GM13976 (cell line): Measurements from ENCODE around the gene SOAT1.

Experiments
- DNase-seq: peaks from one replicate; pipeline ENCODE4 v3.0.0; 2012; ENCODE audit warnings: low spot score
- in situ Hi-C: fragments of 300-500 bp; cut with MboI; formaldehyde crosslinking; loops from one replicate; pipeline ENCODE4 v1.12.0; 2022; ENCODE audit warnings: low sequenced_read_pairs, mixed read lengths, inconsistent platforms; ENCODE audit not compliant: unreplicated experiment
- TF ChIP-seq, protein P1 (sequence below): IDR thresholded peaks from 2 replicates; pipeline ENCODE4 v1.5.1; 2012; ENCODE audit warnings: borderline replicate concordance, mild to moderate bottlenecking; ENCODE audit not compliant: insufficient read depth; ENCODE audit errors: extremely low read depth, missing control alignments, control extremely low read depth

Gene SOAT1

DNA sequence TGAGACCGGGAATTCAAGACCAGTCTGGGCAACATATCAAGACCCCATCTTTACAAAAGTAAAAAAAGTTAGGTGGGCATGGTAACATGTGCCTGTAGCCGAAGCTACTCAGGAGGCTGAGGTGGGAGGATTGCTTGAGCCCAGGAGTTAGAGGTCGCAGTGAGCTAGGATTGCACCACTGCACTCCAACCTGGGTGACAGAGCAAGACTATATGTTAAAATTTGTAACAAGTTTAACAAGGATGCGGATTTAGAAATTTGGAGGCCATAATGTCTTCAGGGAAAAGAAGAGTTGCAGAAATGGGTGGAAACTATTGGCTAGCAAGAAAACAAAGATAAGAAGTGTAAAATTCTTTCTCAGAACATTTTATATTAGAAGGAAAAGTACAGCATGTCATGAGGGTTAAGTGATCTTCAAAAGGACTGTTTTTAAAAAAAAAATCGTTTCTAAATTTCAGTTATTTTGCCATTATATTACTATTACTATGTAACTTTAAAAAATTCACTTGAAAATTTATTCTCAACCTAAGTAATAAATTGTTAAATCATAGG, 17.6 kb downstream of the SOAT1 start:
- TF ChIP-seq, protein P1, sequence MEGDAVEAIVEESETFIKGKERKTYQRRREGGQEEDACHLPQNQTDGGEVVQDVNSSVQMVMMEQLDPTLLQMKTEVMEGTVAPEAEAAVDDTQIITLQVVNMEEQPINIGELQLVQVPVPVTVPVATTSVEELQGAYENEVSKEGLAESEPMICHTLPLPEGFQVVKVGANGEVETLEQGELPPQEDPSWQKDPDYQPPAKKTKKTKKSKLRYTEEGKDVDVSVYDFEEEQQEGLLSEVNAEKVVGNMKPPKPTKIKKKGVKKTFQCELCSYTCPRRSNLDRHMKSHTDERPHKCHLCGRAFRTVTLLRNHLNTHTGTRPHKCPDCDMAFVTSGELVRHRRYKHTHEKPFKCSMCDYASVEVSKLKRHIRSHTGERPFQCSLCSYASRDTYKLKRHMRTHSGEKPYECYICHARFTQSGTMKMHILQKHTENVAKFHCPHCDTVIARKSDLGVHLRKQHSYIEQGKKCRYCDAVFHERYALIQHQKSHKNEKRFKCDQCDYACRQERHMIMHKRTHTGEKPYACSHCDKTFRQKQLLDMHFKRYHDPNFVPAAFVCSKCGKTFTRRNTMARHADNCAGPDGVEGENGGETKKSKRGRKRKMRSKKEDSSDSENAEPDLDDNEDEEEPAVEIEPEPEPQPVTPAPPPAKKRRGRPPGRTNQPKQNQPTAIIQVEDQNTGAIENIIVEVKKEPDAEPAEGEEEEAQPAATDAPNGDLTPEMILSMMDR = no peak
- no peak for DNase-seq
- in situ Hi-C loops = no loop called here

DNA sequence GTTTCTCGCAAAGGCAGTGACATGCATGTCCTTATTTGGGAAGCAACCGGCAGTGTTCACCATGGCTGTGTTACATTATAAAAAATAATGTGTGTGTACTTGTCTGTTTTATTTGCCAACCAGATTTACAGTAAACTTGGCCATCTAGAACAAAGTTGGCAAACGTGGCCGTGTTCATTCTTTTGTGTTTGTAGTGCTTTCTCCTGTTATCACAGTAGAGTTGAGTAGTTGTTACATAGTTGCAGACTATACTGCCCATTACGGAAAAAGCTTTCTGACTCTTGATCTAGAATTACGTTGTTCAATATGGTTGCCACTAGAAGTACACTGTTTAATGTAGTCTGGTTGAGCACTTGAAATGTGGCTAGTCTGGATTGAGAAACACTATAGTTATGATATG, 19.4 kb downstream of the SOAT1 start:
- in situ Hi-C loops = no loop called here
- TF ChIP-seq, protein P1 = no peak
- no peak for DNase-seq

- in situ Hi-C loops = no loop called here
- TF ChIP-seq, protein P1 = no peak
- DNase-seq = no peak
Observed at GRCh38 chr1:179314928-179315327, 21.3 kb downstream of the SOAT1 start.

DNA sequence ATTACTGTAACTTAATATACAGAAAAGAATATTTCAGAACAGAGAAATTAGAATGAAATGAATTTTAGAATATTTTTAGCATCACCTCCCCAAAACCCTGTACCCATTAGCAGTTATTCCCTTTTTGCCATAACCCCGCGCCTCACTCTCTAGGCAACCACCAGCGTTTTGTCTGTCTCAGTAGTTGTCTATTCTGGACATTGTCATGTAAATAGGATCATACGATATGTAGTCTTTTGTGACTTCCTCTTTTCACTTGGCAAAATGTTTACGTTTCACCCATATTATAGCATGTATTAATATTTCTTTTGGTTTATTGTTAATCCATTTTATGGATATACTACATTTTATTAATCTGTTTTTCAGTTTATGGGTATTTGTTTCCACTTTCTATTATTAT, 24.9 kb downstream of the SOAT1 start:
- in situ Hi-C loops = no loop called here
- no peak for DNase-seq
- TF ChIP-seq, protein P1 = no peak

- DNase-seq = no peak
- in situ Hi-C loops = no loop called here
- TF ChIP-seq, protein P1 = no peak
Observed at GRCh38 chr1:179321533-179322216, 28.1 kb downstream of the SOAT1 start.

DNA sequence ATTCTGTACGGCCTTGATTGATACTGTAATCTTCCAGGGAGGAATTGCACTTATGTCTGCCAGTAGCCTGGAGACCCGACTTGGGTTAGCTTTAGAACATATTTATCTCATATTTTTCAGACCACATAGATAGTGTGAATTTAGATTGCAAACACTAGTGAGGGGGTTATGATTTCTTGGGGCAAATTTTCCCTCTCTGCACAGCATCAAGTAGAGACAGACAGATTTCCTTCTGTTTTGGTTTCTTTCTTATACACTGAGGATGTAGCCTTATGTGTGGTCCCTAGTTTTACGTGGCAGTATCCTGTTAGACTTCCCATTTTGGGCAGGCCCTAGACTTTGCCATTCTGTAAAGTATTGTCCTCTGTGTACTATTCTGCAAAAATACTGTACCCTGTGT, 29.0 kb downstream of the SOAT1 start:
- in situ Hi-C loops = no loop called here
- no peak for DNase-seq
- TF ChIP-seq, protein P1 = no peak
